SK-N-SH (cell line): ENCODE measurements around the gene WWP2. TPM values are rescaled to one million over a fixed set of nuclear protein-coding genes. Genes with fewer than 3 reads are reported as not detected.

Source experiments
- CTCF ChIA-PET: fragments of 300-600, 350-600 bp; formaldehyde crosslinking; extraction: SDS; loops from one replicate; lab custom pipeline; 2021; lab: Yijun Ruan, JAX
- POLR2A ChIA-PET: fragments of 350-600 bp; sonication (Branson Sonifier 250); formaldehyde crosslinking; extraction: SDS; loops from one replicate; lab custom pipeline; 2020; ENCODE audit warnings: antibody characterized with exemption, inconsistent platforms; lab: Yijun Ruan, JAX
- DNase-seq: peaks from one replicate; pipeline ENCODE4 v3.0.0; 2012
- H2AFZ ChIP-seq: fragments of 200-600 bp; sonication (generic); 2 replicates; pipeline ENCODE4 v1.8.1; 2016; ENCODE audit warnings: antibody characterized with exemption, mild to moderate bottlenecking, low read depth
- H3F3A ChIP-seq: fragments of 200-600 bp; sonication (generic); replicated peaks from 2 replicates; pipeline ENCODE3; 2016; ENCODE audit warnings: antibody characterized with exemption, mild to moderate bottlenecking; ENCODE audit not compliant: insufficient read depth
- H3K27ac ChIP-seq, 2 experiments: fragments of 200-500 bp in 1 of 2; fragments of 200-600 bp in 1 of 2; sonication (Bioruptor generic) in 1 of 2; sonication (generic), shearing (Covaris generic) in 1 of 2; 2 replicates each; pipeline versions ENCODE4 v1.5.1 to v1.6.1; 2014 to 2016; ENCODE audit warnings: low read depth in 2 of 2, inconsistent platforms in 1 of 2, low read length in 1 of 2, mild to moderate bottlenecking in 1 of 2, mixed read lengths in 1 of 2
- H3K27me3 ChIP-seq: fragments of 200-600 bp; sonication (generic), shearing (Covaris generic); 2 replicates; pipeline ENCODE4 v1.6.1; 2016; ENCODE audit warnings: mixed run types; ENCODE audit not compliant: insufficient read depth
- H3K36me3 ChIP-seq, 2 experiments: fragments of 200-500 bp in 1 of 2; fragments of 200-600 bp in 1 of 2; sonication (Bioruptor generic) in 1 of 2; sonication (generic) in 1 of 2; replicated peaks in 1 of 2; 2 replicates each; pipeline versions ENCODE3 to v1.5.1; 2014 to 2016; ENCODE audit warnings: low read length in 1 of 2, mild to moderate bottlenecking in 1 of 2; ENCODE audit not compliant: insufficient read depth in 2 of 2, control insufficient read depth in 1 of 2
- H3K4me1 ChIP-seq, 2 experiments: fragments of 200-500 bp in 1 of 2; fragments of 200-600 bp in 1 of 2; sonication (Bioruptor generic) in 1 of 2; sonication (generic), shearing (Covaris generic) in 1 of 2; 2 replicates each; pipeline versions ENCODE4 v1.5.1 to v1.6.1; 2014 to 2016; ENCODE audit warnings: low read depth in 1 of 2, low read length in 1 of 2, mixed run types in 1 of 2; ENCODE audit not compliant: insufficient read depth in 2 of 2, control insufficient read depth in 1 of 2
- H3K4me2 ChIP-seq: fragments of 200-600 bp; sonication (generic), shearing (Covaris generic); 2 replicates; pipeline ENCODE4 v1.6.1; 2017; ENCODE audit warnings: mixed run types
- H3K4me3 ChIP-seq, 2 experiments: fragments of 200-500 bp in 1 of 2; fragments of 200-600 bp in 1 of 2; sonication (Bioruptor generic) in 1 of 2; sonication (generic), shearing (Covaris generic) in 1 of 2; 2 replicates each; pipeline versions ENCODE4 v1.5.1 to v1.8.1; 2014 to 2016; ENCODE audit warnings: low read depth in 2 of 2, inconsistent platforms in 1 of 2, low read length in 1 of 2, mild to moderate bottlenecking in 1 of 2, mixed read lengths in 1 of 2, moderate library complexity in 1 of 2
- H3K79me2 ChIP-seq: fragments of 200-600 bp; sonication (generic); 2 replicates; pipeline ENCODE4 v1.8.1; 2017; ENCODE audit warnings: mild to moderate bottlenecking; ENCODE audit not compliant: insufficient read depth
- H3K9ac ChIP-seq: fragments of 200-600 bp; sonication (generic); 2 replicates; pipeline ENCODE4 v1.6.1; 2017; ENCODE audit warnings: mixed run types
- H3K9me2 ChIP-seq: fragments of 200-600 bp; sonication (generic); 2 replicates; pipeline ENCODE4 v1.6.1; 2017; ENCODE audit warnings: mixed run types
- H3K9me3 ChIP-seq: fragments of 200-600 bp; sonication (generic); 2 replicates; pipeline ENCODE4 v1.6.1; 2017; ENCODE audit warnings: mixed run types, mild to moderate bottlenecking, moderate library complexity
- H4K20me1 ChIP-seq: fragments of 200-600 bp; sonication (generic); 2 replicates; pipeline ENCODE4 v1.6.1; 2017; ENCODE audit warnings: mild to moderate bottlenecking, mixed run types; ENCODE audit not compliant: insufficient read depth
- CTCF ChIP-seq: fragments of 200-600 bp; sonication (generic); IDR thresholded peaks from 2 replicates; pipeline ENCODE4 v1.6.1; 2017; ENCODE audit warnings: antibody characterized with exemption, mild to moderate bottlenecking, moderate library complexity
- EZH2phosphoT487 ChIP-seq: fragments of 200-600 bp; sonication (generic); IDR thresholded peaks from 2 replicates; pipeline ENCODE4 v1.6.1; 2017; ENCODE audit warnings: low read depth, mixed run types, mild to moderate bottlenecking, antibody characterized with exemption, moderate library complexity, borderline replicate concordance
- FOSL2 ChIP-seq: IDR thresholded peaks from 2 replicates; pipeline ENCODE4 v1.4.0; 2012; ENCODE audit warnings: low read depth, mild to moderate bottlenecking, moderate library complexity, borderline replicate concordance
- FOXM1 ChIP-seq: IDR thresholded peaks from 2 replicates; pipeline ENCODE4 v1.4.0; 2012; ENCODE audit warnings: low read depth, mild to moderate bottlenecking
- GABPA ChIP-seq: IDR thresholded peaks from 2 replicates; pipeline ENCODE4 v1.4.0; 2012; ENCODE audit warnings: low read depth, mild to moderate bottlenecking
- IRF3 ChIP-seq: fragments of 150-350 bp; IDR thresholded peaks from 2 replicates; pipeline ENCODE4 v1.6.1; 2016; ENCODE audit warnings: mild to moderate bottlenecking, low read depth, low read length
- JUND ChIP-seq: IDR thresholded peaks from 2 replicates; pipeline ENCODE4 v1.4.0; 2012
- MEF2A ChIP-seq: IDR thresholded peaks from 2 replicates; pipeline ENCODE4 v1.4.0; 2012; ENCODE audit warnings: low read depth, borderline replicate concordance
- MXI1 ChIP-seq: IDR thresholded peaks from 2 replicates; pipeline ENCODE4 v1.6.1; 2012; ENCODE audit warnings: mild to moderate bottlenecking, low read depth, low read length, improper control_type of control experiment
- PBX3 ChIP-seq: IDR thresholded peaks from 2 replicates; pipeline ENCODE4; 2012
- POLR2AphosphoS5 ChIP-seq: IDR thresholded peaks from 2 replicates; pipeline ENCODE4 v1.6.1; 2012; ENCODE audit warnings: low read depth, low read length
- RAD21 ChIP-seq: IDR thresholded peaks from 2 replicates; pipeline ENCODE4 v1.6.1; 2012; ENCODE audit warnings: mild to moderate bottlenecking, low read length
- RCOR1 ChIP-seq: fragments of 150-350 bp; IDR thresholded peaks from 2 replicates; pipeline ENCODE4 v1.6.1; 2017; ENCODE audit warnings: antibody characterized with exemption, low read length
- RFX5 ChIP-seq: IDR thresholded peaks from 2 replicates; pipeline ENCODE4 v1.6.1; 2012; ENCODE audit warnings: mild to moderate bottlenecking, improper control_type of control experiment, low read length
- RXRA ChIP-seq: IDR thresholded peaks from 2 replicates; pipeline ENCODE4 v1.4.0; 2012; ENCODE audit warnings: low read depth, mild to moderate bottlenecking, borderline replicate concordance
- SIN3A ChIP-seq: IDR thresholded peaks from 2 replicates; pipeline ENCODE4 v1.6.1; 2012; ENCODE audit warnings: low read depth, mild to moderate bottlenecking, low read length, moderate library complexity, borderline replicate concordance
- TAF1 ChIP-seq: IDR thresholded peaks from 2 replicates; pipeline ENCODE4 v1.6.1; 2012; ENCODE audit warnings: low read depth, mild to moderate bottlenecking, low read length, moderate library complexity, borderline replicate concordance
- ZBTB33 ChIP-seq: IDR thresholded peaks from 2 replicates; pipeline ENCODE4 v1.4.0; 2012; ENCODE audit warnings: low read depth, borderline replicate concordance
- WGBS: methylation state at CpG from one replicate; pipeline ENCODE4 v1.1.6; 2017; ENCODE audit warnings: low lambda C conversion rate; 5-methylcytosine and 5-hydroxymethylcytosine counted together
- polyA plus RNA-seq, 3 experiments: library from polyadenylated mRNA; depleted of rRNA; stranded (reverse); fragments of >200 nt; gene quantifications; 2 replicates each; pipeline ENCODE4 v1.2.3, GENCODE V29; 2012

WWP2 gene
- polyA plus RNA-seq, 1 of the 3 experiments (the other 2 are of a cell fraction) = 13.3 TPM

- 88% methylated on average over 4 of the region's 4 CpGs for WGBS
- no peaks in the 10 kb centered on the region for H3K27me3 ChIP-seq
- H3K4me2 ChIP-seq = no peak overlapping the region
- no peak for DNase-seq
- no peak for TF ChIP-seq POLR2AphosphoS5
- TF ChIP-seq FOSL2 = no peak
- TF ChIP-seq IRF3 = no peak
- TF ChIP-seq SIN3A = no peak
- no peak for TF ChIP-seq RXRA
- no peak for TF ChIP-seq MXI1
- TF ChIP-seq GABPA = no peak
- TF ChIP-seq EZH2phosphoT487 = no peak
- no peak for TF ChIP-seq RCOR1
- no peak for TF ChIP-seq RAD21
- TF ChIP-seq MEF2A = no peak
- TF ChIP-seq RFX5 = no peak
- TF ChIP-seq CTCF = no peak
- TF ChIP-seq ZBTB33 = no peak
- no peak for TF ChIP-seq JUND
- TF ChIP-seq TAF1 = no peak
- TF ChIP-seq PBX3 = no peak
- no peak for TF ChIP-seq FOXM1
- H3K9me2 ChIP-seq = no peaks in the 10 kb centered on the region
- H3K79me2 ChIP-seq = no peaks in the 10 kb centered on the region
- H2AFZ ChIP-seq = no peak overlapping the region
- H3K27ac ChIP-seq = no peak overlapping the region
- no peak overlapping the region for H3K9ac ChIP-seq
- no peak overlapping the region for H3K4me3 ChIP-seq
- H4K20me1 ChIP-seq = no peaks in the 10 kb centered on the region
- peaks cover 20% of the 10 kb centered on the region for H3F3A ChIP-seq
- POLR2A ChIA-PET = no interaction called here
- H3K4me1 ChIP-seq = peaks cover 0 to 16% of the 10 kb centered on the region in 2 experiments; a peak in 2 of 4 replicates
- no peaks in the 10 kb centered on the region for H3K9me3 ChIP-seq
- H3K36me3 ChIP-seq = no peaks in the 10 kb centered on the region
- CTCF ChIA-PET = no interaction called here
These were observed 90.7 kb downstream of the WWP2 start for GRCh38 chr16:69852815-69853214.
